HUES64 (cell line): Measurements from ENCODE around the gene ROR2.

Source experiments
- H3K27ac ChIP-seq: 2 replicates; pipeline ENCODE4 v1.7.0; 2013; ENCODE audit warnings: low read depth, low read length, inconsistent platforms
- H3K27me3 ChIP-seq: 2 replicates; pipeline ENCODE4 v1.6.1; 2013; ENCODE audit warnings: mild to moderate bottlenecking, low read length; ENCODE audit not compliant: insufficient read depth
- H3K36me3 ChIP-seq: 2 replicates; pipeline ENCODE4 v1.6.1; 2013; ENCODE audit warnings: mild to moderate bottlenecking, low read length; ENCODE audit not compliant: insufficient read depth
- H3K4me1 ChIP-seq: 2 replicates; pipeline ENCODE4 v1.6.1; 2013; ENCODE audit warnings: mild to moderate bottlenecking, low read length, moderate library complexity; ENCODE audit not compliant: insufficient read depth
- H3K4me3 ChIP-seq: 2 replicates; pipeline ENCODE4 v1.5.1; 2013; ENCODE audit warnings: mild to moderate bottlenecking, low read length, moderate library complexity
- H3K9ac ChIP-seq: 2 replicates; pipeline ENCODE4 v1.6.1; 2013; ENCODE audit warnings: mild to moderate bottlenecking, low read depth, low read length
- H3K9me3 ChIP-seq: 2 replicates; pipeline ENCODE4 v1.6.1; 2013; ENCODE audit warnings: low read depth, low read length; ENCODE audit not compliant: insufficient read depth
- WGBS: fragments of 150-250, 120-280 bp; methylation state at CpG from one replicate; pipeline ENCODE4 v1.1.7; 2013; ENCODE audit warnings: missing lambda C conversion rate; 5-methylcytosine and 5-hydroxymethylcytosine counted together

The ROR2 gene

DNA sequence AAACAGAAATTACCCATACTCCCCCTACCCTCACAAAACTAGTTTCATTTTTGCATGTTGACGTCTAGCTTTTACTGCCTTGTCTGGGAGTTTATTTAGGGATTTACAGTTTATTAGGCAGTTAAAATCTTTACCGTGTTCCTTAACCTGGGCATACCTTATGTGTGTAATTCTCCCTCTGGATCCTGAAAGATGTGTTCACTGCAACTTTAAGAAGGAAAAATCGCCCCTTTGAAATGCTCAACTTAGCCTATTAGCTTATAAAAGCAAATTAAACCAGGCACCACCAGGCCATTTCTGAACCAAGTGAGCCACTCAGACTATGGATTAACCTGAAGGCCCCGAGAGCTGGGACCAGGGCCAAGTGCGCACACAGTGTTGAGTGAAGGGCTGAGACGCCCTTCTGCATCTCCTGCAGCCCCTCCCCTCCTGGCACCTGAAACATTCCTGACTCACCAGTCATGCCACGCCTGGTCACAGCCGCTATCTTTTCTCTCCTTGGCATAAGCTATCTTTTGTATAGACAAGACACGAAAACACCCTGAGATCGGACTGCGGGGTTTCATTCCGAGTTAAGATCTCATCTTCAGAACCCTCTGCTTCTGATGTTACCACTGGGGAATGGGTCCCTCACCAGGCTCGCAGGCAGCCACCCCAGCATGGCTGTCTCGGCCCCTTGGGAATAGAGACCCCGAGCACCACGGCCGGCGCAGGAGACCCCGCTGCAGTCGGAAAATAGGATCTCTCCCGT is 111.9 kb downstream of the ROR2 start:
- no peak overlapping the region for H3K9ac ChIP-seq
- H3K4me1 ChIP-seq, result peaks cover 14% of the 10 kb centered on the region; the same call in 1 of the 2 replicates
- H3K27ac ChIP-seq, result no peak overlapping the region
- no peaks in the 10 kb centered on the region for H3K9me3 ChIP-seq
- H3K4me3 ChIP-seq, result no peak overlapping the region
- H3K27me3 ChIP-seq, result no peaks in the 10 kb centered on the region
- no peaks in the 10 kb centered on the region for H3K36me3 ChIP-seq
- 91% methylated on average over 21 of the region's 21 CpGs for WGBS

DNA sequence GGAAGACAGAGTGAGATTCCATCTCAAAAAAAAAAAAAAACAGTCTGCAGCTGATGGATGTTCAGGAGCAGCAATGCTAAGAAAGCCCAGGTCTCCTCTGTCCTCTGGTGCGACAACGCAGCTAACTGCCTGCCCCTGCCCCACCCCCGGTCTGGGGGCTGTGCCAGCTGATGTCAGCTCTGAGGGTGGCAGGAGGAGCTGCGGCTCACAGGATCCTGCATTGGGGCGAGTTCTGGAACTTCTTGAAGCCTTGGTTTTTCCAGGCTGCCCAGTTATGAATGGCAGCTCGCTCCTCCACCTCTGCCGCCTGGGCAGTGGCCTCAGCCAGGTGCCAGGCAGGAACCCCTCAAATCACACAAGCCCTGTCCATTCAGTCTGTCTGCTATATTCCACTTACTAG is 113.5 kb downstream of the ROR2 start:
- H3K4me3 ChIP-seq, result no peak overlapping the region
- no peak overlapping the region for H3K9ac ChIP-seq
- H3K27me3 ChIP-seq, result no peaks in the 10 kb centered on the region
- H3K4me1 ChIP-seq, result peaks cover 13% of the 10 kb centered on the region; the same call in 1 of the 2 replicates
- no peaks in the 10 kb centered on the region for H3K36me3 ChIP-seq
- 86% methylated on average over 7 of the region's 7 CpGs for WGBS
- H3K9me3 ChIP-seq, result no peaks in the 10 kb centered on the region
- H3K27ac ChIP-seq, result no peak overlapping the region

DNA sequence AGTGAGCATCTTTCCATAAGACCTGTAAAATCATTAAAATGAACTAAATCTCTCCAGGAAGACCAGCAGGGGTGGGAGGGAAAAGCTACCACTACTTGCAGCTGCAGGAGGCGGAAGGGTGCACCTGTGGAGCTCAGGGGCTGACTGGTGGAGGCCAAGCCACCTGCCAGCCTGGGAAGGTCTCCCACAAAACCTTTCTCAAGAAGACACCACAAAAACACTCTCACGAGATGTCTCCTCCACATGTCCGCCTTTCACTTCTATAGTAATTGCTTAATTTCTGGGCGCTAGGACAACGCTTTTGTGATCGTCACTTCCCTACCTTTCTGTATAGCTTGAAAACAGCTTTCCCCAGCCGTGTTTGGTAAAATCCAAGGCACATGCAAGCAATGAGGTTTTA is 114.4 kb downstream of the ROR2 start:
- H3K27ac ChIP-seq, result no peak overlapping the region
- no peaks in the 10 kb centered on the region for H3K36me3 ChIP-seq

DNA sequence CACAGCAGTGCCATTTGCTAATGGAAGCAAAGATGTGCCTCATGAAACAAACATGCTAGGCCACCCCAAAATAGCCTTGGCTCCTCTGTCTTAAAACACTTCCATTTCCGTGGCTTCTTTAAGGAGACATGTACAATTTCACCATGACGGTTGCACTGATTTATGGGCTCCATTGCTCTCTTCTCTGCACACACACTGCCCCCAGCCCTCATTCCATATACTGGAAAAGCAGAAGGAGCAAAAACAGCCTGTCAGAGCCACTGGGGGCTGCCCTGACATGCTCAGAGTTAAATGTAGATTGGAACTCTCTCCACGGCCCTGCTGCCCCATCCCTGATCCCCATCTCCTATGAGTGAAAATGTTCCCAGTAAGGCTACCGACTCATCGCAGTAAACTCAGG is 114.8 kb downstream of the ROR2 start:
- H3K4me1 ChIP-seq, result peaks cover 13% of the 10 kb centered on the region; the same call in 1 of the 2 replicates
- 86% methylated on average over 5 of the region's 5 CpGs for WGBS
- no peaks in the 10 kb centered on the region for H3K36me3 ChIP-seq
- H3K27ac ChIP-seq, result no peak overlapping the region
- no peaks in the 10 kb centered on the region for H3K9me3 ChIP-seq
- H3K9ac ChIP-seq, result no peak overlapping the region
- H3K4me3 ChIP-seq, result no peak overlapping the region
- no peaks in the 10 kb centered on the region for H3K27me3 ChIP-seq

More for the DNA sequence above, 114.4 kb downstream of the ROR2 start:
- 91% methylated on average over 7 of the region's 7 CpGs for WGBS
- Histone ChIP-seq H3K9ac (no peak overlapping the region), H3K9me3 (no peaks in the 10 kb centered on the region), H3K27me3 (no peaks in the 10 kb centered on the region), H3K4me1 (peaks cover 13% of the 10 kb centered on the region; the same call in 1 of the 2 replicates), H3K4me3 (no peak overlapping the region)

DNA sequence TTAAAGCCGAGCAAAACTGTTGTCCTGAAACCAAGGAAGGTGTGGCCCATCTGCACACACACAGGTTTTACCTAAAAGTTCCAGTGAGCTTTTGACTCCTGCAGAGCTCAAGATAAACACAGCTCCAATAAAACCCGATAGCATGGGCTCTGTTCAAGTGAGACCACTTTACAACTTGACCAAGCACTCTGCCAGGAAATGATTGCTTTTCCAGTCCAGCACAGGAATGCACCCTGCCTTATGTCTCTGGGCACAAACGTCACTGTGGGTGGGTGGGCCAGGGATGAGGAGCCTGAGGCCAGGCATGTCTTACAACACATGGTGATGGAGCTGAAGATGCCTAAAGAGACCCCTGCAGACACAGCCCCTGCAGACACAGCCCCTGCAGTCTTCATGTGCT is 115.3 kb downstream of the ROR2 start:
- WGBS, result 82% methylated on average over 3 of the region's 3 CpGs
- H3K27ac ChIP-seq, result no peak overlapping the region
- H3K27me3 ChIP-seq, result no peaks in the 10 kb centered on the region
- no peak overlapping the region for H3K4me3 ChIP-seq
- H3K36me3 ChIP-seq, result no peaks in the 10 kb centered on the region
- H3K9me3 ChIP-seq, result no peaks in the 10 kb centered on the region
- peaks cover 13% of the 10 kb centered on the region; the same call in 1 of the 2 replicates for H3K4me1 ChIP-seq
- H3K9ac ChIP-seq, result no peak overlapping the region

DNA sequence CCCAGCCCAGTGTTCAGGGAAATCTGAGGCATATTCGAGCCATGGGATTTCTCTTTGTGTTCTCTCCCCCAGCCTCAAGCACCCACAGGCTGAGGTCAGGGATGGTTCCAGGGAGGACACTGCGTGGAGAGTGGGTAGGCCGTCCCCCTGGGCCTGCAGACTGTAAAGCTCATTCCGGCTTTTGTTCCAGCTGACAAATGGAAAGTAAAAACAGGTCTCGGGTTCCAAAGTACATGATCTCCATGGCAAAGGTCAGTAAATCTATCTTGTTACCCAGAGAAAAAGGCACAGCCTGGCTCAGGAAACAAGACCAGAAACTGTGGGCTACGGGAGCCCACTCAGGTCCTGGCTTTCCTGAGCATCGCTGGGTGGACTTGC is 116.2 kb downstream of the ROR2 start:
- Histone ChIP-seq H3K4me1 (peaks cover 13% of the 10 kb centered on the region; the same call in 1 of the 2 replicates), H3K9ac (no peak overlapping the region; the same call in 1 of the 2 replicates), H3K9me3 (no peaks in the 10 kb centered on the region), H3K4me3 (no peak overlapping the region), H3K27me3 (no peaks in the 10 kb centered on the region), H3K27ac (no peak overlapping the region), H3K36me3 (no peaks in the 10 kb centered on the region)
- WGBS, result 86% methylated on average over 7 of the region's 7 CpGs

DNA sequence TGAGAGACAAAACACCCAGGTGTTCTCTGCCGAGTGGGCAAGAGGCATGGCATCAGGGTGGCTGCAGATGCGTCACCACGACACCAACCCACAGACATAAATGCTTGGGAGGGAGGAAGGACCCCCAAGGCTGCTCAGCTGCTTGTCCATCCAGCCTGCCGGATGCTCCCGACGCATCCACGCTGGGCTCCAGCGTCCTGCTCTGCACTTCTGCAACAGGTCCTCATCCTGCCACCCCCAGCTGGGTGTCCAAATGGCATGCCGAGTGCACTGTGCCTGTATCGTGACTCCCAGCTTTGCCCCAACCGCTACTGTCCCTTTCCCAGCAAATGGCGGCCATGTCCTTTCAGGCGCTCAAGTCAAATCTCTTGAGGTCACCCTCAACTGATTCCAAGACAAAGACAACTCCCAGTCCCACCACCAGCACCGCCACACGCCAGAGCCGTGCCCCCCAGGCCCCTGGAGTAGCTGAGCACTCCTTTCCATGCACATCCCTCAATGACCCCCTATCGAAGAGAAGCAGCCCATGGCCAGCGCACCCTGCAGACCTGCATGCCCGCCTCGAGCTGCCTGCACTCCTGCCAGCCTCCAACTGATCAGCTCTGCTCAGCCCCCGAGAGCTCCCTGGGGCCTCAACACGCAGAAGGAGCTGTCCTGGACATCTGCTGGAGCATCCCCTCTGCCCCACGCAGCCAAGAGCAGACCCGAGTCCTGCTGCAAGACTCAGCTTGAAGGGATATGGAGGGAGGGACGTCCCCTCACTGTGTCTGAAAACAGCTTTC is 116.7 kb downstream of the ROR2 start:
- whole genome bisulfite sequencing, result 94% methylated on average over 25 of the region's 25 CpGs
- H3K9ac ChIP-seq, result no peak overlapping the region; the same call in 1 of the 2 replicates
- H3K9me3 ChIP-seq, result no peaks in the 10 kb centered on the region
- peaks cover 13% of the 10 kb centered on the region; the same call in 1 of the 2 replicates for H3K4me1 ChIP-seq
- H3K27me3 ChIP-seq, result no peaks in the 10 kb centered on the region
- H3K4me3 ChIP-seq, result no peak overlapping the region
- H3K27ac ChIP-seq, result no peak overlapping the region
- H3K36me3 ChIP-seq, result no peaks in the 10 kb centered on the region

DNA sequence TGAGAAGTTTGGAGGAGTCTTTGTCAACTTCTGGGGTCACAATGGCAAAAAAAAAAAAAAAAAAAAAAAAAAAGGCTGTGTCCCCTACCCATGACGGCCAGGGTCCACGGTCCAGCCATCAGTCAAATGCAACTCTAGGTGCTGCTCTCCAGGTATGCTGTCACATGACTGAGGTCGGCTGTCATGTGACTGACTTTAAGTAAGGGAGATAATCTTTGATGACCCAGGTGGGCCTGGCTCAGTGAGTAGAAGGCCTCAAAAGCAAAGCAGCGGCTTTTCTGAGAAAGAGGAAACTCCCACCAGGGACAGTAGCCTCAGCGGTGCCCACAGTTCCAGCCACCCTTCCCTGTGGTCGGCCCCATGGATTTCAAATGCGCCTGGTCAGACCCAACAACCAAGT is 117.7 kb downstream of the ROR2 start:
- H3K36me3 ChIP-seq, result no peaks in the 10 kb centered on the region
- no peaks in the 10 kb centered on the region for H3K9me3 ChIP-seq
- H3K4me1 ChIP-seq, result peaks cover 13% of the 10 kb centered on the region; the same call in 1 of the 2 replicates
- no peak overlapping the region for H3K4me3 ChIP-seq
- WGBS, result 93% methylated on average over 7 of the region's 7 CpGs
- no peaks in the 10 kb centered on the region for H3K27me3 ChIP-seq
- H3K27ac ChIP-seq, result no peak overlapping the region
- H3K9ac ChIP-seq, result no peak overlapping the region

DNA sequence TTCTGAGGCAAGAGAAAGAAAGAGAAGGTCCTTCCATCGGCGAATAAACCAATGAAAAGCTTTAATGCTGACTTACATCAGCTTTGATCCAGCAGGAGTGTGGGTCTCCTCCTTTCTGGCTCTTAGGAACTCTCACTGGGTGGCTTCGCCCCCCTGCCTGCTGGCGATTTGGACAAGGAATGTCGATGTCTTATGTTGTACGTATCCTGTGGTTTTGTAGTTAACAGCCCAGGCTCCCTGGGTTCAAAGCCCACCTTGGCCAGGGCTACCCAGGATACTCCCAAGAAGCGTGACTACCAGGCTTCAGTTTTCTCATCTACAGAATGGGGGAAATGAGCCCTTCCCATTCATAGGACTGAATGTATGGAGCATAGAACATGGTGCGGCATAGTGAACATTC is 124.2 kb downstream of the ROR2 start:
- 90% methylated on average over 8 of the region's 8 CpGs for WGBS

DNA sequence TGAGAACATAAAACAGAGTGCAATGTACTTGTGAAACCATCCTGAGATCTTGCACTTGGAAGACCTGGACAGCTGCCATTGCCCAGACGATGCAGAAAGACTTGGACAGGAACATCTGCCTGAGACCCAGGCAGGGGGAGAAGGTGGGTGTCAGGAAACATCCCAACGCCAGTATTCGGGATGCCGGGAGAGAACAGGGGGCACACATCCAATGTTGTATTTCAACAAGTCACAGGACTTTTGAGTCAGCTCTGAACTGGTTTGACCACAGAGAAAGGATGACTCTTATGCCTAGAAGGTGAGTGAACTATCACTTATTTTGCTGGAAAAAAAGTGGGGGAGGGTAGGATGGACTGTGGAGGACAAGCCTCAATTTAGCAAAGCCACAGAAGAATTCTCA is 124.6 kb downstream of the ROR2 start:
- no peaks in the 10 kb centered on the region for H3K4me1 ChIP-seq
- 94% methylated on average over 4 of the region's 4 CpGs for WGBS
- no peaks in the 10 kb centered on the region for H3K36me3 ChIP-seq
- H3K27ac ChIP-seq, result no peak overlapping the region
- H3K9ac ChIP-seq, result no peak overlapping the region
- H3K27me3 ChIP-seq, result no peaks in the 10 kb centered on the region
- H3K9me3 ChIP-seq, result 0 out of 2 replicates have a peak, but pooled peaks cover 10% of the 10 kb centered on the region
- no peak overlapping the region for H3K4me3 ChIP-seq

More for the DNA sequence above, 124.2 kb downstream of the ROR2 start:
- Histone ChIP-seq H3K36me3 (no peaks in the 10 kb centered on the region), H3K27me3 (no peaks in the 10 kb centered on the region), H3K9me3 (0 out of 2 replicates have a peak, but pooled peaks cover 10% of the 10 kb centered on the region), H3K27ac (no peak overlapping the region), H3K9ac (no peak overlapping the region), H3K4me3 (no peak overlapping the region), H3K4me1 (no peaks in the 10 kb centered on the region)

DNA sequence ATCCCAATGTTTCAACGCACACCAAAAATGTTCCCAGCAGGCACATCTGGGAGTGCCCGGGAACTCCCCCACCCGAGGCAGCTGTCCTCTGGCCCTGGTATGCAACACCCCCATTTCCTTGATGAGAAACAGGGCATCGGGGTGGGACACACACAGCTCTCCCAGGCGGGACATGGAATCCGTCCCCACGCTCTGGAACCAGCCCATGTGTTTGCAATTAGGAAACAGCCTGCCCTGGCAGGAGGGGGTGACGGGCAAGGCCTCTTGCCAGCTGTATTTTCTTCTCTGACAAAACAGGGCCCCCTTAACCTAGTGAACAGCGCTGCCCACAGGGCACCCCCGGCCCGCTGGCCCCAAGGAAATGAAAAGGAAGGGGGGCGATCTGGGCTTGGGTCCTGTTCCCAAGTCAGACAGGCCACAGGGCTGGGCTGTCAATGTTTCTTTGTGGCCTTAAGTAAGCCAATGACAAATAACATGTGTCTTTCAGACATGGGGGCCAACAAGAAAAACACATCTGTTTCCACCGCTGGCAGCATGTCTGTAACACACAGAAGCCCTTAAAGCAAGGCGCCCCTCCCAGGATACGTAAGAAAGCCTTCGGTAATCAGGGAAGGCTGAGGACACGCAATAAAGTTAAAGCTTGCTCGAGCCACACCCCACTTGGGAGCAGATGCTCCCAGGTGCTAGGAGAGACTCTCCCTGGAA is 125.3 kb downstream of the ROR2 start:
- WGBS, result 91% methylated on average over 18 of the region's 18 CpGs
- Histone ChIP-seq H3K9ac (no peak overlapping the region), H3K27ac (no peak overlapping the region), H3K9me3 (0 out of 2 replicates have a peak, but pooled peaks cover 10% of the 10 kb centered on the region), H3K27me3 (no peaks in the 10 kb centered on the region), H3K4me1 (no peaks in the 10 kb centered on the region), H3K4me3 (no peak overlapping the region), H3K36me3 (no peaks in the 10 kb centered on the region)
